ENCODE data around the gene BSND.

Gene BSND

DNA sequence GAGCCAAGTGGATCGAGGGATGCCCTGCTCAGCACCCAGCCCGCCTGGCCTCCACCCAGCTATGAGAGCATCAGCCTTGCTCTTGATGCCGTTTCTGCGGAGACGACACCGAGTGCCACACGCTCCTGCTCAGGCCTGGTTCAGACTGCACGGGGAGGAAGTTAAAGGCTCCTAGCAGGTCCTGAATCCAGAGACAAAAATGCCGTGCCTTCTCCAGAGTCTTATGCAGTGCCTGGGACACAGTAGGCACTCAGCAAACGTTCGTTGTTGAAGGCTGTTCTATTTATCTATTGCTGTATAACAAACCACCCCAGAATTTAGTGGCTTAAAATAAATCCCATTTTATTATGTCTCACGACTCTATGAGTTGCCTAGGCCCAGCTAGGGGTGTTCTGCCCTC lies 6.8 kb upstream of the BSND start:
- DNase-seq (ENCODE audit: low read depth in 3 of 3): no peak

DNA sequence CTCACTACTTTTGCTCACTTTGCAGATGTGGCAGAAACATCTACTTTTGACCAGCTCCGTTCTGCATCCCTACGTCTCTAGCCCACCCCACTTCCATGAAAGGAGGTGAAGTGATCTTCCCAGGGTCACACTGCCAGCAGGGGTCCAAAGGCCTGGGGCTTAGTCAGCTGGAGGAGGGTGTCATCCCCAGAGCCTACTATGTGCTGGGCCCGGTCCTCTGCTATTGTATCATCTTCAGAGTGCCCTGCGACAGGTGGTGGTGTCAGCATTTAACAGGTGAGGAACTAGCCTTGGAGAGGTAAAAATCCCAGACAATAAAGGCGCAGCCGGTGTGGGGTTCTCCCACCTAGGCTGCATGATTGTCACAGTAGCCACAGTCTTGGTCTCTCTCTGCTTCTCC lies 5.6 kb upstream of the BSND start:
- DNase-seq (ENCODE audit: low read depth in 3 of 3): no peak

DNA sequence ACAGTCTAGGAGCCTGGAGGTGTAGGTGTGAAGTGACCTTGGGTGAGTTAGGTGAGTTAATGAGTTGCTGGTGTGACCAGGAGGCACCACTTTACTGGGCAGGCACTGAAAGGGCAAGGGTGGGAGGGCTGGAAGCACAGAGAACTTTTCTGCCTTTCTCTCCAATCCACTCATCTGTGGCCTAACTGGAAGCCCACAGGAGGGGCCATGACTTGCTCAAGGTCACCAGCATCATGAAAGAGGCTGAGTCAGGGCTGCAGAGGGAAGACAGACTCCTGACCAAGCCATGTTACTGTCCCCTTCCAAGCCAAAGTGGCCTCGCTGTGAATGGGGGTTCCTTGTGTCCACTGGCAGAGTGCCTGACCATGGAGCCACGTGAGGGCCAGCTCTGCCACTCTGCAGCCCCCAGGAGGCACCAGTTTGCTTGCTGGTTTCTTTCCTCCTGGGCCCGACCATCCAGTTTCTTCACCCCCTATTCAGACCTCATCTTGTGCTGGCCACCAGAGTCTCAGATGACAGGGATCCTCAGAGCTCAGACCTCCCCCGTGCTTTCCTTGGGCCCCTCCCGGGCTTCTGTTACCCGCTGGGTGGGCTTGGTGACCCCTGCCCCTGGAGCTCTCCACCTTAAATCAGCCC lies 4.3 kb upstream of the BSND start:
- no peak for DNase-seq (ENCODE audit: low read depth in 3 of 3)

DNA sequence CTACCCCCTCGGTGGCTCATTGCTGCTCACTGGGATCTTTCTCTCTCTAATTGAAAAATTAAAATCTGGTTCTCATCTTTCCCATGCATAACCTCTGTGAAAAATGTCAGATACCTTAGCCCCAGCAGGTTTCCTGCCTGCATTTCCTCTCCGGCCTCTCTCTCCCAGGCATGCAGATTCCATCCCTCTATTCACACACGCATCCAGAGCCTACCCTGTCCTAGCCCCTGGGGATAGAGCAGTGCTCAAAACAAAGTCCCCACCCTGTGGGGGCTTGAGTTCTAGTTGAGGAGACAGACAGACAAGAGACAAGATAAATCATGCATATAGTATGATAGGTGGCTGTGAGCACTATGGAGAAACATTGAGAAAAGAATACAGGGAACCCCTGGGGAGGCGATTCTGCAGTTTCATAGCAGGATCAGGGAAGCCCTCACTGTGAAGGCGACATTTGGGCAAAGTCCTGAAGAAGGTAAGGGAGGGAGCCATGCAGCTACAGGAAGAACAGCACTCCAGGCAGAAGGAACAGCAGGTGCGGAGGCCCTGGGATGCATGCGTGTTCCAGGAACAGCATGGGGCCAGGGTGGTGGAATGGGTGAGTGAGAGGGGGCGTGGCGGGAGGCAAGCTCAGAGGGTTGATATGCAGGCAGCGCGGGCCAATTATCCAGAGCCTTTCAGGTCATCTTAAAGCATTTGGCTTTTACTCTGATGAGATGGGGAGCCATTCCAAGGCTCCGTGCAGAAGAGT lies 3.5 kb upstream of the BSND start:
- no peak for DNase-seq (ENCODE audit: low read depth in 3 of 3)

DNA sequence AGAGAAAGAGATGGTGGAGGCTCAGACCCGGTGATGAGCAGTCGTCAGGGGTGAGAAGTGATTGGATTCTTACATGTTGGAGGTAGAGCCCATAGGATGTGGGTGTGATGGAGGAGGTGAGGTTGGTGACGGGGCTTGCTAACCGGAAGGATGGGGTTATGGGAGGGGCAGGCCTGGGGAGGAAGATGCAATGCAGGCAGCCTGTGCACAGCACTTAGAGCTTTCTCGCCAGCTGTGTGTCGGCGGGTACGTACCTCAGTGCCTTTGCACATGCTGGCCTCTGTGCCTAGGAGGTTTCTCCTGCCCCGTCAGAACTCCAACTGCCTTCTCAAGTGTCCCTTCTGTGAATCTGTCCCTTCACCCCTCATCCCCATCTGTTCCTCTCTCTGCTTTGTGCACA lies 2.9 kb upstream of the BSND start:
- peak in 1 of 3 experiments; percentile 13 for DNase-seq (ENCODE audit: low read depth in 3 of 3)

DNA sequence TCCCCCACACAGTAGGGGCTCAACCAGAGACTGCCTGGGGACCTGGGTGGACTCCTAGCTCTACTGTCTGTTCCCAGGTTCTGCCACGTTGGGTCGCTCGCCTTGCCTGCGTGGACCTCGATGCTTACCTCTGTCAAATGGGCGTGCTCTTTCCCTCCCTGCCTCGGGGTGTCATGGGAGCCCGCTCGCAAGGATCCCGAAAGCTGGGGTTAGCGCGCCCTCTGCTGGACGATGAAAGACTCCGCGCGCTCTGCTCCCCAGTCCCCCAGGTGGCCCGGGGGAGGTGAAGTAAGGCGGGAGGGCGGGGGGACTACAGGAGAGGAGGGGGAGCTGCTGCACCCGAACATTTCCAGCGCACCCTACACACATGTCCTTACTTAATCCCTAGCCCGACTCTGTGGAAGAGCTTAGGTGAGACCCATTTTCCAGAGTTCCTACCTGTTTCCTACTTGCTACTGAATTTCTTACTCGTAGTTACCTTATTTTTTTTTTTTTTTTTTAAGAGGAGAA lies 2.3 kb upstream of the BSND start:
- peak; percentile 50 to 56 (median 54) for DNase-seq (ENCODE audit: low read depth in 3 of 3)

DNA sequence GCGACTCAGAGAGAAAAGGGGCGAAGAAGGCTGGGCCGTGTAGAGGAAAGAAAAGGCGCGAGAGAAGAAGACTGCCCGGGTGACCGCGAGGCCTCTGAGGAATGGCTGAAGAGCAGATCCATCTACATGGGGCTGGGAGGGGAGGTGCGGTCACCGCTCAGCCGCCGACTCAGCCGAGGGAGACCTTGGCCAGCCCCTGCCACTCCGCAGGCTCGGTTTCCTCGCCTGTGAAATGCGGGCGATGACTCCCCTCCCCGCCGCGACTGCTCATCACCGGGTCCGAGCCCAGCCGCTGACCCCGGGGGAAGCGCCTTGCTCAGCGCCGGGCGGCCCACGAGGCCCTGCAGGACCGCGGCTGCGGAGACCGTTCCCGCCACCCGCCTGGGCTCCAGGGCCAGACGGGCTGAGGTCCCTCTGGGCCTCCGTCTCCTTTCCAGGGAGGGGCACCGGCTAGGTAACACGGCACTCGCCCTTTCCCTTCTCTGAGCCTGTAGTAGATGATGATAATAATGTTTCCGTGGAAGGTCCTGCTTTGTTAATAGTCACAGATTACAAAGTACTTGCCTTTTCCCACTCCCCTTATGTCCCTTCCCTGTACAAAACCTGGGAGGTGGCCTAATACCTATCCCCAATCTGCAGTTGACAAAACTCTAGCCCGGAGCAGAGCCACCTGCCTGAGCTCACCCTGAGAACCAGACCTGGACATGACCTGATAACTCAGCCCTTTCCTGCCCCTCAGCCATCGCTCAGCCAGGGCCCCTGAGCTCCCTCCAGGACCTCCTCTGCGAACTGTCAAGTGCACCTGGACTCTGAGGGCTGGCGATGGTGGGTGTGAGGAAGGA lies 1.6 kb upstream of the BSND start:
- no peak for DNase-seq (ENCODE audit: low read depth in 3 of 3)

DNA sequence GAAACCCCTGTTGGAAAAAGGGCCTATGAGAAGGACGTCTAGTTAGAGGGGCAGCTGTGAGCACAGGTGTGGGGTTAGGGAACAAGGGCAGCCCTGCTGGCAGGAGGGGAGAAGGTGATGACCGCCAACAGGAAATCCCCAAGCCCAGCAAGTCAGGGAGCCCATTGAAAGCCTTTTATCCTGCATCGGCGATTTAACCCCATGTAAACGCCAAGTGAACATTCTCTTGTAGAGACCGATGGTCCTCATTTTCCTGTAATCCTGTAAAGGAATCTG lies 1.1 kb upstream of the BSND start:
- DNase-seq (ENCODE audit: low read depth in 3 of 3): no peak

DNA sequence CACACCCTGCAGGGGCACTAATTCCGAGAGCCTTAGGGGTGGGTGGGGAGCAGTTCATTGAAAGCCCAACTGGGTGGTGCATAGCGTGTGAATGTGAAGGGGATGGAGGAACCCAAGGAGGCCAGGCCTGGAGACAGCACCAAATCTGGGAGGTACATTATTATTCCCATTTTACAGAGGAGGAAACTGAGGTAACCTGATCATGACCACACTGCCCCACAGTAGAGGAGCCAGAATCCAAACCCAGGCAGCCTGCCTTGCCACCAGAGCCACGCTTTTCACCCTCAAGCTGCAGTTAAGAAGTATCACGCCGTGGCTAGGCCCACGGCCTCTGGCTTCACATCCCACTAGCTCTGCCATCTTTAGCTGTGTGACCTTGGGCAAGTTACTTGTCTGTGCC lies 633 bp upstream of the BSND start:
- DNase-seq (ENCODE audit: low read depth in 3 of 3): no peak

DNA sequence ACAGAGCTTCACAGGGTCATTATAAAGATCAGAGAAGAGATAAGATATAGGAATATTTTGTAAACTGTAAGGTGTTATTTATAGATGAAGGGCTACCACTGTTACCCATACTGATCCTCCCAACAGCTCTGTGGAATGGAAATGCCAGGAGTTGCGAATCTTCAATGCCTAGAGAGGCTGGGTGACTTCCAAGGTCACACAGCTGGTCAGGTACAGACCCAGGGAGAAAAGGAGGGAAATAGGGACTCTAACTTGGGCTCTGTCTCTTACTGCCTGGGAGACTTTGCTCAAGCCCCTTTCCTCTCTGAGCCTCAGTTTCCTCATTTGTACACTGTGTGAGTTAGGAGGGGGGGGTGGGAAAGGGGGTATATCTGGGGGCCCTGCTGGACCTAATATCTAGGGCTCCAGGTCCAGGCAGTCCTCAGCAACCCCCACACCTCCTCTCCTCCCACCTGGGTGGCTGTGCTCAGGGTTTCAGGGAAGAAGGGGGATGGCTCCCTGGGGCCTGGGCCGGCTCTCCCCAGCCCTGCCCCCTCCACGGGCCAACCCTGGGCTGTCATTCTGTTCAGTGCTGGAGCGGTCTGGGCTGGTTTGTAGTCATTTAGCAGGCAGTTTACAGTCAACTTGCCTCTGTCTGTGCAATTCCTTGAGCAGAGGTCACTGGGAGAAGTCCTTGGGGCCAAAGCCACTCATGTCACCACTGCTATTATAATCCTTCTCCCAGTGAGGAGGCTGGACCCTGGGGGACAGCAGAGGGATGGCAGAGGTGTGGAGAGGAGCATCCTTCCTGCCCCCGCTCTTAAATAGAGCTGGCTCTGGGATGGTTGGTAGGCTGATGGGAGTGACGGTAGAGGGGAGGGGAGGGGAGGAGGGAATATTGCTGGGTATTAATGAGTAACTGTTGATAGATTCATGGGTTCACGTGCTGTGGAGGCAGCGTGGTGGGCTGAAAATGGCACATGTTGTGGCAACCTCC lies 1.7 kb downstream of the BSND start:
- DNase-seq (ENCODE audit: low read depth in 3 of 3): no peak

DNA sequence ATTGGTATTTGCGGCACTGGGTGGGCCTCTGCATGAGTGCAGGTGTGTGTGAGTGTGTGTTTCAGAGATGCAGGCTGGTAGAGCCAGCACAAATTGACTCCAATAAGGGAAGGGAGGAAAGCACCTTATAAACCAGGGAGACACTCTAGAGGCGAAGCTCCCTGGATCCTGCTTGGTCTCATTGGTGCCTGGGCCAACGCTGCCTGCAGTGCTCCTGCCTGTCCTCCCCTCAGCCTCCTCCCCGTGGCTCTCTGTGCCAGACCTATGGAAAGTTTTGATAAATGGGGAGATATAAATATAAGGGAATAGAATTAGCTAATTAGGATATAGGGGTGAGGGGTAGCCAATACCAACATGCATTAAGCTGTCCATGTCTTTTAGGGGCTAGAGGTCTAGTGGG lies 2.6 kb downstream of the BSND start:
- no peak for DNase-seq (ENCODE audit: low read depth in 3 of 3)

DNA sequence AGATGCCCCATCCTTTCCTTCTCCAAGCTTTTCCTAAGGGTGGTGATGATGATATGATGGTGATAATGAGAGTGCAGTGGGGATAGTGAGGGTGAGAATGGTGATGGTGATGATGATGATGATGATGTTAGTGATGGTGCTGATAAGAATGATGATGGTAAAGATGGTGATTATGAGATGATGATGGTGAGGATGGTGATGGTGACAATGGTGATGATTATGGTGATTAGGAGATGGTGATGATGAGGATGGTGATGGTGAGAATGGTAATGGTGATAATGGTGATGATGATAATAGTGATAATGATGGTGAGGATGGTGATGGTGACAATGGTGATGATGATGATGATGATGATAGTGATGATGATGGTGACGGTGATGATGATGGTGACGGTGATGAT lies 4.0 kb downstream of the BSND start:
- DNase-seq (ENCODE audit: low read depth in 3 of 3): no peak

DNA sequence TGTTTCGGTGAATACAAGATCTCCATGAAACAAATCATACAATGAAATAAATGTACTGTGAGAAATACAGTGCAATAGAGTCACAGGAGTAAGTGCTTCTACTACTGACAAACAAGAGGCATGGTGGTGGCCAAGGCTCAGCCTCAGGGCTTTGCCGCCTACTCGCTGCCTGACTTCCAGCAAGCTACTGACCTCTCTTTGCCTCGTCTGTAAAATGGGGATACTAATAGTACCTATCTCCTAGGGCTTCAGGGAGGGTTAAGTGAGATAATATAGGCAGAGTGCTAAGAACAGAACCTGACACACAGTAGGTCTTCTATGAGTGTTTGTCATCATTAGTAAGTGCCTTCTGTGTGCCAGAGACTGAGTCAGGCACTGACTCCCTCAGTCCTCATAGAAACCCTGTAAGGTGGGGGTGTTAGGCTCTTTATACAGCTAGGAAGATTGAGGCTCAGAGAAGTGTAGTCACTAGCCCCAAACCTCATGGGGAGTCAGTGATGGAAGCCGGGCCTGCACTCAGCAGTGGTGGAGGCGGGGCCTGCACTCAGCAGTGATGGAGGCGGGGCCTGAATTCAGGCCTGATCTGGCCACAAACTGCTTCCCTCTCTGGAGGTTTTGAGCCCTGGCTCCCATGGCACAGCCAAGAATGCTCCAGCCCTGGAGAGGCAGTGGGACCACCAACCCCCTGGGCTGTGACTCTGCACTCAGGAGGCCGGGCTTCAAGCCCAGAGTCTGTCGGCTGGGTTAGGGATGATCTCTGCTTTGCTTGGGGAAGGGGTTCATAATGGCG lies 6.8 kb downstream of the BSND start:
- no peak for DNase-seq (ENCODE audit: low read depth in 3 of 3)

DNA sequence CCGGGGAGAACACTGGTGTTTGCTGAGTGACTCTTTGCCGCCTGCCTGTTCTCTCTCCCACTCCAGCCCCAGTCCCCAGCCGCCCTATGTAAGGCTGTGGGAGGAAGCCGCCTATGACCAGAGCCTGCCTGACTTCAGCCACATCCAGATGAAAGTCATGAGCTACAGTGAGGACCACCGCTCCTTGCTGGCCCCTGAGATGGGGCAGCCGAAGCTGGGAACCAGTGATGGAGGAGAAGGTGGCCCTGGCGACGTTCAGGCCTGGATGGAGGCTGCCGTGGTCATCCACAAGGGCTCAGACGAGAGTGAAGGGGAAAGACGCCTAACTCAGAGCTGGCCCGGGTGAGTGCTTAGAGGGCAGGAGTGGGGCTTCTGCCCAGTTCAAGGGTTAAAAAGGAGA lies 8.2 kb downstream of the BSND start:
- no peak for DNase-seq (ENCODE audit: low read depth in 3 of 3)

DNA sequence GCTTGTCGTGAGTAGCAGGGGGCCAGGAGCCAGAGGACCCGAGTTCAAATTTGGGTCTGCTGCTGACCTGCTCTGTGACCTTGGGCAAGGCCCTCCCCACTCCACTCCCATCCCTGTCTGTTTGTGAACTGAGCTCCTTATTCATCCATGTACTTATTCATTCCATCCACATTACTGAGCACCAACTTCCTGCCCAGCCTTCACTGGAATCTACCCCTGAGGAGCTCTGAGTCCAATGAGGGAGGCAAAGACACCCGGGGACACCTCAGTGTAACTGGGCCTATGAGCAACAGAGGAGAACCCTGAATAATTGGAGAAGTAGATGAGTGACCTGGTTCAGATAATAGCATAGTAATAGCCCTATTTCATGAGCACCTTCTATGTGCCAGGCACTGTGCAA lies 8.9 kb downstream of the BSND start:
- DNase-seq (ENCODE audit: low read depth in 3 of 3): no peak

DNA sequence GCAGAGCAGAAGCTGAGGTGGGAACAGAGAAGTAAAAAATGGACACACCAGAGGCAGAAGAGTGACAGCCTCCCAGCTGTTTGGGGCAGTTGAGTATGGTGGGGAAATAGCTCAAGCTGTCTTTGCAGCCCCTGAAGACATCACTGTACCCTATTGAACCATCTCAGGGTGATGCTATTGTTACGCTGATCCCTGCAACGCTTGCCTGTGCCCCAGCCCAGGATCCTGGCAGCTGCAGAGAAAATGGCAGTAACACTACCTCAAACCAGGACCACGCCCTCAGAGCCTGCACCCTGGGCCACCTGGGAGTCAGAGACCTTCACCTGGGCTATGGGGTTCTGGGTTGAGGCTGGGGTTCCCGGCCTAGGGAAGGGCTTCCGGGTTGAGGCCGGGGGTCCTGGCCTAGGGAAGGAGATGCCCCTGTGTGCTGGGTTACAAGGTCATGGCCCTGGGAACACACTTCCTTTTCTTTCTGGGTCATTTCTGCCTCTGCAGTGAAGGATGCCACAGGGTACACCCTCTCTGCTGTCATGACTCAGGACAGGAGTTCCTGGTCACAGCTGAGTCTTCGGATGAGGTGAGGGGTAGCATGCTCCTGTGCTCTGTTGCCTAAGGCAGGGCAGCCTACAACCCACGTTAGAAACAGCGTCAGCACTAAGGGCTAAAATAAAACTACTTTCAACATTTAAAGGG lies 11.6 kb downstream of the BSND start:
- DNase-seq (ENCODE audit: low read depth in 3 of 3): no peak

DNA sequence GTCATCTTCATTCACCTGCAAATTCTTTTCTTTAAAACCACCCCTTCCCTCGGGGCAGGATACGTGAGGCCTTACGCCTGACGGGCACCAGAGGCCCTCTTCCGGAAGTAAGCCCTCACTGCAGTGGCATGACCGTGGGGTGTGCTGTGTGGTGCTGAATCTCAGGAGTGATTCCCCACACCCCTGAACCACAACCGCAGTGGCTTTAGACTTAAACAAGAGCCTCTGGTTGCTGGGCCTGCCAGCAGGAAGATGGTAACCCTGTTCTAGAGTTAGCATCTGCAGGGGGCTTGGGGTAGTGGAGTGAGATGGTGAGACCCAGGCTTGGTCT lies 12.1 kb downstream of the BSND start:
- DNase-seq (ENCODE audit: low read depth in 3 of 3): no peak

DNA sequence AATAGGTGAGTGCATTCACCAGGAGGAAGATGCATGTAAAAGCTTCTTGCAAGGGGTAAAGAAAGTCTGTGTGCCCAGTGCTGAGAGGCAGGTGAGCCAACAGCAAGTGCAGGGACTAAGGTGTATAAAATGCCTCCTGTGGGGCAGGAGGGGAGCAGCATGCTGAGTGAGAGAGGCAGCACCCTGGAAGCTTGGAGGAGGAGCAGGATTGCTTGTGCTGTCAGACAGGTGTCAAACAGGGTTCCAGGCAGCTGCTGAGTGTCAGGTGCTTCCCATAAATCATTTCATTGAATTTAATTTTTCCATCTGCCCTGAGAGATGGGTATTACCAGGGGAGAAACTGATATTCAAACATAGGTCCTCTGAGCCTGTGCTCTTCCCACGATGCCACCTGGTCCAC lies 13.9 kb downstream of the BSND start:
- no peak for DNase-seq (ENCODE audit: low read depth in 3 of 3)

DNA sequence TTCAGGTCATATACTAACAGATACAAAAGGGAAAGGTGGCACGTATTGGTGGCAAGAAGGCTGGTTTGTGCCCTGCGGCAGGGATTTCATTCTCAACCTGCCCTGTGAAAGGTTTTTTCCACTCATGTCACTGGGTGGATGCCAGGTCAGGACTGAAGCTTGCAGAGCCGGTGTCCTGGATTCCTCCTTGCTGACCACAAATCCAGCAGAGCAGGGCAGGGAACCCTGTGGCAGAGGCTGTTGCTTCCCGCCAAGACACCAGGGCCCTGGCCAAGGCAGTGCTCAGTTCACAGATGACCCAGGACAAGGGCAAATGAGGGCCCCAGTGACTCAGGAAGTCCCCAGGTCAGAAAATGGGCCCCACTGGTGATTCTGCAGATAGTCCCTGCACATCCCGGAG lies 16.4 kb downstream of the BSND start:
- no peak for DNase-seq (ENCODE audit: low read depth in 3 of 3)

Data from stimulated activated CD4-positive, alpha-beta T cell treated with anti-CD3 and anti-CD28 coated beads, TNF-alpha, amount 100 ng/mL, for 4 hours (primary cell).